HEK293 (cell line): ENCODE results near the gene SFXN3.

Experiments used
- KLF16 ChIP-seq: fragments of 450-650 bp; formaldehyde crosslinking; IDR thresholded peaks from 2 replicates; pipeline ENCODE4 v1.5.1; 2017; ENCODE audit warnings: missing biosample characterization, missing genetic modification characterization
- YY1 ChIP-seq: fragments of 450-650 bp; formaldehyde crosslinking; IDR thresholded peaks from 2 replicates; pipeline ENCODE4 v1.5.1; 2018; ENCODE audit warnings: missing biosample characterization, missing genetic modification characterization
- ZNF146 ChIP-seq: fragments of 450-650 bp; formaldehyde crosslinking; IDR thresholded peaks from 2 replicates; pipeline ENCODE4 v1.5.1; 2016; ENCODE audit warnings: missing biosample characterization, missing genetic modification characterization
- ZNF274 ChIP-seq, 2 experiments: fragments of 200-500 bp in 1 of 2; fragments of 450-650 bp in 1 of 2; sonication (Bioruptor generic) in 1 of 2; formaldehyde crosslinking in 1 of 2; IDR thresholded peaks; 2 replicates each; pipeline versions ENCODE4 v1.5.1 to v1.6.1; 2014 to 2016; ENCODE audit warnings: borderline replicate concordance in 1 of 2, inconsistent platforms in 1 of 2, low read length in 1 of 2, missing biosample characterization in 1 of 2, missing genetic modification characterization in 1 of 2
- ZNF776 ChIP-seq: fragments of 450-650 bp; formaldehyde crosslinking; IDR thresholded peaks from 2 replicates; pipeline ENCODE4 v1.5.0; 2017; ENCODE audit warnings: missing biosample characterization, missing genetic modification characterization, borderline replicate concordance
- ZNF830 ChIP-seq: fragments of 450-650 bp; IDR thresholded peaks from 2 replicates; pipeline ENCODE4 v1.5.0; 2018; ENCODE audit warnings: missing biosample characterization, missing genetic modification characterization, low read depth, mild to moderate bottlenecking, moderate library complexity
- TF ChIP-seq, protein P1 (sequence below): fragments of 450-650 bp; formaldehyde crosslinking; IDR thresholded peaks from 2 replicates; pipeline ENCODE4 v1.5.1; 2016; ENCODE audit warnings: missing biosample characterization, missing genetic modification characterization
- TF ChIP-seq, protein P2 (sequence below): fragments of 450-650 bp; IDR thresholded peaks from 2 replicates; pipeline ENCODE4 v1.5.1; 2018; ENCODE audit warnings: missing biosample characterization, mild to moderate bottlenecking, missing genetic modification characterization

DNA sequence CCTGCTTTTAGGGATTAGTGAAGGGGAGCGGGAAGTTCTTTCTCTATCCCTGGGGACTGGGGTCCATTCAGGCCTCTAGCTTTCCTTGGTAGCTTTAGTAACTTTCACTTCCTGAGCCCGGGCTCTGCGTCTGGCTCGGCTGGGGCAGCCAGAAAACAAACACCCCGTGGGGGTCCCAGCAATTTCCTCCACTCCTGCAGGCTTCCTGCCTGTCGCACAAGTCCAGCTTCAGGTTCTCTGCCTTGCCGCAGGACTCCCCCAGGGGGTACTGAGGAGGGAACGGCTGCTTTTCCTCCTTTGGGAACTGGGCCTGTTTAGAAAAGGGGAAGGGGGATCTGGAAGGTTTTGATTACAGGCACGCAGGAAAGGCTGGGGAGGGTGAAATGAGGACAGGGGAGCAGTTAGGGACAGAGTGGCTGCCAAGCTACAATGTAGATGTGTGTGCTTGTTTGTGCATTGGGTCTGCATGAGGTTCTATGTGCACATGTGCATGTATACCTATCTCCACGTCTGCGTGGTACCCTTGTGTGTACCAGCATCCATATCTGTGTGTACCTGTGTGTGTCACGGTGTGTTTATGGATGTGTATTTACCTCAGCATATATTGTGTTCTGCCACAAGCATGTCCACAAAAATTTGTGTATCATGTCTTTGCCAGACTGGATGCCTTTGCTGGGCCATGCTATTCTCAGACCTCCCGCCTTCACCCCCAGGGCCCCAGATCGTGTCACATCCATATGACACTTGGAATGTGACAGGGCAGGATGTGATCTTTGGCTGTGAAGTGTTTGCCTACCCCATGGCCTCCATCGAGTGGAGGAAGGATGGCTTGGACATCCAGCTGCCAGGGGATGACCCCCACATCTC lies 32.7 kb downstream of the SFXN3 start:
- TF ChIP-seq ZNF146 (tag by site-specific recombination), result no peak
- TF ChIP-seq, protein P1, sequence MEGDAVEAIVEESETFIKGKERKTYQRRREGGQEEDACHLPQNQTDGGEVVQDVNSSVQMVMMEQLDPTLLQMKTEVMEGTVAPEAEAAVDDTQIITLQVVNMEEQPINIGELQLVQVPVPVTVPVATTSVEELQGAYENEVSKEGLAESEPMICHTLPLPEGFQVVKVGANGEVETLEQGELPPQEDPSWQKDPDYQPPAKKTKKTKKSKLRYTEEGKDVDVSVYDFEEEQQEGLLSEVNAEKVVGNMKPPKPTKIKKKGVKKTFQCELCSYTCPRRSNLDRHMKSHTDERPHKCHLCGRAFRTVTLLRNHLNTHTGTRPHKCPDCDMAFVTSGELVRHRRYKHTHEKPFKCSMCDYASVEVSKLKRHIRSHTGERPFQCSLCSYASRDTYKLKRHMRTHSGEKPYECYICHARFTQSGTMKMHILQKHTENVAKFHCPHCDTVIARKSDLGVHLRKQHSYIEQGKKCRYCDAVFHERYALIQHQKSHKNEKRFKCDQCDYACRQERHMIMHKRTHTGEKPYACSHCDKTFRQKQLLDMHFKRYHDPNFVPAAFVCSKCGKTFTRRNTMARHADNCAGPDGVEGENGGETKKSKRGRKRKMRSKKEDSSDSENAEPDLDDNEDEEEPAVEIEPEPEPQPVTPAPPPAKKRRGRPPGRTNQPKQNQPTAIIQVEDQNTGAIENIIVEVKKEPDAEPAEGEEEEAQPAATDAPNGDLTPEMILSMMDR (tag by site-specific recombination), result no peak
- TF ChIP-seq ZNF776 (tag by site-specific recombination), result no peak
- no peak for TF ChIP-seq YY1 (tag by site-specific recombination)
- no peak for TF ChIP-seq KLF16
- no peak for TF ChIP-seq ZNF274 (IDR thresholded peaks at IDR 0.05; ENCODE audit: low read length)
- TF ChIP-seq ZNF274 (tag by site-specific recombination; IDR thresholded peaks at IDR 0.05; ENCODE audit: borderline replicate concordance), result no peak
- TF ChIP-seq, protein P2, sequence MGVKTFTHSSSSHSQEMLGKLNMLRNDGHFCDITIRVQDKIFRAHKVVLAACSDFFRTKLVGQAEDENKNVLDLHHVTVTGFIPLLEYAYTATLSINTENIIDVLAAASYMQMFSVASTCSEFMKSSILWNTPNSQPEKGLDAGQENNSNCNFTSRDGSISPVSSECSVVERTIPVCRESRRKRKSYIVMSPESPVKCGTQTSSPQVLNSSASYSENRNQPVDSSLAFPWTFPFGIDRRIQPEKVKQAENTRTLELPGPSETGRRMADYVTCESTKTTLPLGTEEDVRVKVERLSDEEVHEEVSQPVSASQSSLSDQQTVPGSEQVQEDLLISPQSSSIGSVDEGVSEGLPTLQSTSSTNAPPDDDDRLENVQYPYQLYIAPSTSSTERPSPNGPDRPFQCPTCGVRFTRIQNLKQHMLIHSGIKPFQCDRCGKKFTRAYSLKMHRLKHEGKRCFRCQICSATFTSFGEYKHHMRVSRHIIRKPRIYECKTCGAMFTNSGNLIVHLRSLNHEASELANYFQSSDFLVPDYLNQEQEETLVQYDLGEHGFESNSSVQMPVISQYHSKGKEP, result no peak
- no peak for TF ChIP-seq ZNF830 (tag by site-specific recombination)
